TTC549 (cell line): ENCODE measurements around the gene TAGLN.

Source experiments
- FAIRE-seq: peaks from 2 replicates; lab custom pipeline; 2012; peaks lifted over from hg19 to GRCh38; lab: Jason Lieb, UNC

The TAGLN gene

DNA sequence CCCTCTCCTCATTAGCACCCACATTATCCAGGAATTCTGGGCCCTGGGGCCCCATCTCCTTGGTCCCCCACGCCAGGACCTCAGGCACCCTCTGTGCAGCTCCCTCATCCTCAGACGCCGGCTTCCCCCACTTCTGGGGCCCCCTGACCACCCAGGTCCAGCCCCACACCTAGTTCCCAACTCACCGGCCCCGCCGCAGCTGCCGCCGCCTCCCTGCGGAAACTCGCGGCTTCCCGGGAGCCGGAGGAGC, 32.6 kb downstream of the TAGLN start, which contains the start of gene PCSK7:
Gene PCSK7, minus strand, starts transcription at position 232 of the 250 bp plus-strand sequence. CDS start 2,229 bp downstream, outside the sequence.
- no peak for FAIRE-seq

DNA sequence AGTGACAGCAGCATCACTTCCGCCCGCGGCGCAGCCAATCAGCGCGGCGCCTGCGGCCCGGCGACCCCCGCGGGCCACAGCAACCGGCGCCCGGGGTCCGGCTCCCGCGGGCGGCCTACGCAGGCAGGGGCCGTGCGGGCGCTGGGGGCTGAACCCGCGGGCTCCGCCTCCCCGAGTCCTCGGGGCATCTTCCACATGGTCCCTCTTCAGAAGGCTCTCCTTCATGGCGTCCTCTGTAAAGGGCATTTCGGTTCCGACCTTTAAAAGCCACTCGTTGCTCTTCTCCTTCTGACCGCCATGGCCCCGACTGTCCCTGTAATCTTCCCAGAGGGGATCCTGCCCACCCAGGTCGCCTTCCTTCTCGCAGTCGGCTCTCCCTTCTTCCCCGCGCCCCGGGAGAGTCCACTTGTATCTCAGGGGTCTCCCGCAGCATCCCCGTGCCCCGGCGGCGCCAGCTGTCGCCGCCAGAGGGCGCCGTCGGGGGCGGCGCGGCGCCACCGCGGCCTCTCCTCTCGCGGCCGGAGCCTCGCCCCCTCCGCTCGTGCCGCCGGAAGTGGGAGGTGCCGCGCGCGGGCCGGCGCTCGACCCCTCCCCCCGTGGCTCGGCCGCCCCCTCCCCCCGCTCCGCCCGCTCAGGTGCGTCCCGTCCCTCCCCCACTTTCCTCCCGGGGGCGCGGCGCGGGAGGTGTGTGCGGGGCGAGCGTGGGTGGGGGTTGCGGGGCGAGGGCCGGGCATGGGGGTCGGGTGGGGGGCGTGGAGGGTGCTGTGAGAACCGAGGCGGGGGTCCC, 33.1 kb downstream of the TAGLN start, which contains the start of gene RNF214:
Gene RNF214, plus strand, starts transcription at position 580 of the 787 bp plus-strand sequence. CDS start 1,602 bp downstream, outside the sequence.
- no peak for FAIRE-seq

DNA sequence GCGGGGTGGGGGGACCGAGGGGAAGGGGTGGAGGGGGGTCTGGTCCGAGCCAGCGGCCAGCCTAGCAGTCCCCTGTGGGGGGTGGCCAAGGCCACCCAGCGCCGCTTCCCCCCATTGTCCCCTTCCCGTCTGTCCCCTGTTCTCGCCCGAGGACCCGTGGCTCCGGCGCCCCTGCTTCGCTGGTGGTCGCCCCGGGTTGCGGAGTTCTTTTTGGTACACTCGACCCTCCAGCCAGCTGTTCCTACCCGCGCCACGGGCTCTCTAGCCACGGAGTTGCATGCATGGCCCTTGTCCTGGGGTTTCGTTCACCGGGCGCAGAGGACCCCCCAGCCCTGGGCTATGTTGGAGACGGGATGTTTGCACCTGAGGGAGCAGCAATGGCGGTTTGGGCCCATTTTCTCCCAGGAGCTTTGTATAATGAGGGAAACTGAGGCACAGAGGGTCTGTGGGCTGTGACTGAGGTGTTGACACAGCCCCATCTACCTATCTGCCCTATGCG, 33.8 kb downstream of the TAGLN start:
- no peak for FAIRE-seq

DNA sequence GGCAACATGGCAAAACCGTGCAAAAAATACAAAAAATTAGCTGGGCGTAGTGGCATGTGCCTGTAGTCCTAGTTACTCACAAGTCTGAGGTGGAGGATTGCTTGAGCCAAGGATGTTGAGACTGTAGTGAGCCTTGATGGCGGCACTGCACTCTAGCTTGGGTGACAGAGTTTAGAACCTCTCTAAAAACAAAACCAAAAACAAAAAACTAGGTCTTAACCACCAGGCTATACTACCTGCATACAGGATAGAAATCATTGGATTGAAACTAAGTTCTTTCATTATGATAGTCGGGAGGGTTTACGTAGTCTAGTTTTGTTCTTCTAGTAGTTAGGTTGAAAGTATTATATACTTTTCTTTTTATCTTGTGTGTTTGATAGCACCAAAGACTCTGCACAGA, 39.1 kb downstream of the TAGLN start:
- no peak for FAIRE-seq

DNA sequence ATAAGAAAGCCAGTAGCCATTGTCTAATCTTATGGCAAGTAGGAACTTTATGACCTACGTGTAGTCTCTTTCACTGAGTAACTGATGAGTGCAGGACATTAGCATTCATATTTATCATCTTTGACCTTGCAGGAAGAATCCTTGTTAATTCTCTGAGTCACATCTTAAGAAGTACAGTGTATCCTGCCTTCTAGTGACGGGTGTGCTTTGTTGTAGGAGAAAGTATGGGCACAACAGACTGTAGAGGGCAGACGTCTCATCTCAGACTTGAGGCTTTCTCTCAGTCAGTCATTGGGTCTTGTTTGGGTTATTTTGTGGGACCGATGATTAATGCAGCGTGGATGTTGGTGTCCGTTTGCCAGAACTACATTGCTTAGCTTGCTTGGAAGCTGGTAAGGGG, 40.1 kb downstream of the TAGLN start:
- no peak for FAIRE-seq

DNA sequence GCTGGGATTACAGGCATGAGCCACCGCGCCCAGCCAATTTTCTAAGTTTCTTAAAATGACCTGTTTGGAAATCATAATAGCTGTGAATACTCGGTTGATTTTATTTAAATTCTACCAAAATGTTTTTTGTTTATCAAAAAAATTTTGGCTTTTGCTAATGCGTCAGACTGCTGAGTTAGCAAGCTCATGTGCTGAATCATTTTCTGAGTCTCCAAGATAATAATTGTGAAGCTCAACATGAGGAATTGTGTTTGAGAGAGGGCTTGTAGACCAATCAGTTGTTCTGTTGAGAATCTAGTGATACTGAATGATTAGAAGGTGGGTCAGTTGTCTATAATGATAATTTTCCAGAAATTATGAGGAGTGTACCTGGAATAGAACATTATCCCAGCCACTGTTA, 49.2 kb downstream of the TAGLN start:
- no peak for FAIRE-seq

DNA sequence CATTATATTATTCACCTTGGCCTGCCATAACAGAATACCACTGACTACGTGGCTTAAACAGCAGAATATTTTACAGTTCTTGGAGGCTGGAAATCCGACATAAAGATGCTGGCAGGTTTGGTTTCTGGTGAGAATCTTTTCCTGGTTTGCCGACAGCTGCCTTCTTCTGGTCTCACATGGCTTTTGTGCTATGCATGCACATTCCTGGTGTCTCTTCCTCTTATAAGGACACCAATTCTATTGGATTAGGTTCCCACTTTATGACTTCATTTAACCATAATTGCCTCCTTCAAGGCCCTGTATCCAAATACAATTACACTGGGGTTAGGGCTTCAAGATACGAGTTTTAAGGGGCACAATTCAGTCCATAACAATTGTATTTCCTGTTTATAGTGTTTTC, 50.4 kb downstream of the TAGLN start:
- FAIRE-seq, result no peak

DNA sequence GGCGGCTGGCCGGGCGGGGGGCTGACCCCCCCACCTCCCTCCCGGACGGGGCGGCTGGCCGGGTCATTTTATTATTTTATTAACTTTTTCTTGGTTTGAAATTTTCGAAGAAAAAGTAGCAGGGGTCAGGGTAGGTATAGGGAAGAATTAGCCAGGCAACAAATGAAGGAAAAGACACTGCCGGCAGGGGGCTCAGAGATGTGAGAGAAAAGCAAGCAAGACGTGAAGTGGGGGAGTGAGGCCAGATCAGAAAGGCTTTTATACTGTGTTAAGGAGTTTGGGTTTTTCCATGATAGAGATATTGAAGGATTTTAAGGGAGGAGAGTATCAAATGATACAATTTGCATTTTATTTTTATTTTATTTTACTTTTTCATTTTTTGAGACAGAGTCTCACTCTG, 52.3 kb downstream of the TAGLN start:
- no peak for FAIRE-seq

DNA sequence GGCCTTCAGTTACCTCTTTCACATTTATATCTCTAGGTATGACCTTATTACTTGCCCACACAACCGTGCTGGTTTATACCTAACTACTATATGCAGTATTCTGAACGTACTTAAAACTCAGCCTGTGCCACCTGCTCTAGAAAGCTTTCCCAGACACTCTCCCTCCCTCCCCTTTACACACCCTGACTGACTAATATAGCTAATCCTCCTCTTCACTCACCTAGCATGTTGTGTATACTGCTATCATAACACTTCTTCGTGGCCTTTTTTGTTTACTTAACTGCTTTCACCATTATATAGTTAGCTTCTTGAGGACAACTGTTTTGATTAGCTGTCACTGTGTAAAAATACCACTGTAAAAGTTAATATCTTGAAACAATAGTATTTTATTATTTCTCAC, 56.8 kb downstream of the TAGLN start:
- no peak for FAIRE-seq

DNA sequence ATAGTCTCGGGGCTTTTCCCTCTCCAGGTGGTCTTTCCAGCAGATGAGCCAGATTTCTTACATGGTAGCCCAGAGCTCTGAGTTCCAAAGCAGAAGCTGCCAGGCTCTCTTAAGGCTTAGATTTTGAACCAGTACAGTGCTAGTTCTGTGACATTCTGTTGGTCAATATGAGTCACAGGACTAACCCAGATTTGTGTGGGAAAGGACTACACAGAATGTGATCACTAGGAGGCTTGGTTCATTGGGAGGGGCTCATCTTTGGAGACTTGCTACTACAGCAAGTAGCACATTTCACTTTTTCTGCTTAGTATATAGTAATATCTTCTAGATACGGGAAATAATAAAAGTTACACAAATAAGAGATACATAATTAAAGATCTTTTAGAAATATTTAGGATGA, 57.4 kb downstream of the TAGLN start:
- no peak for FAIRE-seq
